ENCODE results near the gene KIF3A. TPM values are rescaled to one million over a fixed set of nuclear protein-coding genes. Genes with fewer than 3 reads are reported as not detected.

KIF3A gene
- total RNA-seq, 1 experiment from 2014 or later: 12.7 TPM

DNA sequence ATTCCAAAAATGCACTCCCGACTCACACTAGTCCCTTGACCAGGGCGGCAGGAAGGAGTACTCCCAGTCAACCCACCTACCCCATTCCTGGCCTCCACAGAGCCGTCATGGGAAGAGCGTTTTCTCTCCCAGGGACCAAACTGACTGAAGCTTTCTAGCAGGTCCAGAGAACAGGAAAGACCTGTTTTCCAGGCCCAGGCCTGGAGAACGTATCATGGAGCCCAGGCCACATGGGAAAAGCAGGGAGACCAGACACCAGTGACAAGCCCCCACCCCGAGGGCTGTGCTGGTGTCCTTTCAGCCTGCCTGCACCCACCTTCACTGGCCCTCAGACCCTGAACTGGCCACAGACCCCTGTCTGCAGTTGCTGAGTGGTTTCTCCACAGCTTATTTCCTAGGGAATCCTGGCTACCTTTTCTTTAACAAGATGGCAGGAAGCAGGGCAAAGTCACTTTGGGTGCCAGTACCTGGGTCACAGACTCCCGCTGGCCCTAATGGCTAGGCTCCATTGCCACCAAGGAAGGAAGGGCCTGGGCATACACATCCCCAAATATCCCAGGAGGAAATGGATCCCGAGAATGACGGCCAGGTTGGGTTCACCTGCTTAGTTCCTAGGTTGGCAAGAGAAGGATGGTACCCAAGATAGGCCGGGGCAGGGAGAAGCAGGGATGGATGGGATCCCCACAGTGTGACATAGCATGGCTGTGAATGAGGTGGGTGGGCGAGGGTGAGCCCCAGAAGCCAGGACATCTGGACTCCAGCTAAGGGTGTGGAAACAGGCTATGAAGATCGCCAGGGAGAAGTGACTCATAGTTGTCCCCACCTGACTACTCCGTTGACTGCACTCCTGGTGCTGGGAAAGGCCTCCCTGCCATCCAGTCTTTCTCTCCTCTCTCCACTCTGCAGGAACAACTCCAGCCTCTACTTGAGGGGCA, 22.0 kb upstream of the KIF3A start (continued):
- TF ChIP-seq, protein P1, sequence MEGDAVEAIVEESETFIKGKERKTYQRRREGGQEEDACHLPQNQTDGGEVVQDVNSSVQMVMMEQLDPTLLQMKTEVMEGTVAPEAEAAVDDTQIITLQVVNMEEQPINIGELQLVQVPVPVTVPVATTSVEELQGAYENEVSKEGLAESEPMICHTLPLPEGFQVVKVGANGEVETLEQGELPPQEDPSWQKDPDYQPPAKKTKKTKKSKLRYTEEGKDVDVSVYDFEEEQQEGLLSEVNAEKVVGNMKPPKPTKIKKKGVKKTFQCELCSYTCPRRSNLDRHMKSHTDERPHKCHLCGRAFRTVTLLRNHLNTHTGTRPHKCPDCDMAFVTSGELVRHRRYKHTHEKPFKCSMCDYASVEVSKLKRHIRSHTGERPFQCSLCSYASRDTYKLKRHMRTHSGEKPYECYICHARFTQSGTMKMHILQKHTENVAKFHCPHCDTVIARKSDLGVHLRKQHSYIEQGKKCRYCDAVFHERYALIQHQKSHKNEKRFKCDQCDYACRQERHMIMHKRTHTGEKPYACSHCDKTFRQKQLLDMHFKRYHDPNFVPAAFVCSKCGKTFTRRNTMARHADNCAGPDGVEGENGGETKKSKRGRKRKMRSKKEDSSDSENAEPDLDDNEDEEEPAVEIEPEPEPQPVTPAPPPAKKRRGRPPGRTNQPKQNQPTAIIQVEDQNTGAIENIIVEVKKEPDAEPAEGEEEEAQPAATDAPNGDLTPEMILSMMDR (IDR thresholded peaks at IDR 0.05 in 2 of 3, conservative IDR thresholded peaks at IDR 0.05 in 1 of 3; ENCODE audit: borderline replicate concordance in 1 of 3, insufficient read depth in 1 of 3, low read depth in 2 of 3, low read length in 2 of 3): no peak
- TF ChIP-seq ZBTB33 (IDR thresholded peaks at IDR 0.05; ENCODE audit: extremely low read depth, insufficient replicate concordance, low read length): no peak
- no peak for TF ChIP-seq JUND (IDR thresholded peaks at IDR 0.05)
- TF ChIP-seq CBX3 (IDR thresholded peaks at IDR 0.05; ENCODE audit: low read depth): no peak
- TF ChIP-seq EGR1 (IDR thresholded peaks at IDR 0.05; ENCODE audit: low read depth): no peak
- TF ChIP-seq CEBPB (IDR thresholded peaks at IDR 0.05; ENCODE audit: low read depth): no peak
- no peak for TF ChIP-seq TCF7L2 (IDR thresholded peaks at IDR 0.05; ENCODE audit: borderline replicate concordance, extremely low read depth, insufficient read depth, insufficient read length)
- no peak for TF ChIP-seq ZNF274 (IDR thresholded peaks at IDR 0.05; ENCODE audit: low read depth, low read length)
- no peak for TF ChIP-seq ELF1 (IDR thresholded peaks at IDR 0.05; ENCODE audit: borderline replicate concordance, low read depth)
- no peak for TF ChIP-seq EZH2 (IDR thresholded peaks at IDR 0.05)
- no peak for TF ChIP-seq POLR2AphosphoS5 (IDR thresholded peaks at IDR 0.05; ENCODE audit: low read depth, low read length)
- no peak for TF ChIP-seq EZH2phosphoT487 (IDR thresholded peaks at IDR 0.05; ENCODE audit: borderline replicate concordance)
